Stimulated activated CD8-positive, alpha-beta memory T cell treated with anti-CD3 and anti-CD28 coated beads, Interleukin-7, amount 100 ng/mL, for 48 hours (primary cell): Measurements from ENCODE around the gene PBX1.
"Not testable (repeated sequence)": the region's sequence is repeated elsewhere in the genome, so short reads cannot be mapped to it uniquely, and the experiment has no call there.

Source experiments
- DNase-seq, 2 donors: peaks; one replicate each; pipeline ENCODE4 v3.0.0-alpha.2; 2020; ENCODE audit warnings: low read depth in 1 of 2; ENCODE audit errors: extremely low read depth in 1 of 2

Gene PBX1

GRCh38 chr1:164558461-164559341 is at the start of gene PBX1:
Gene PBX1 (plus strand): TSS chr1:164559184.
- DNase-seq = peak; percentile 52 to 64

- no peak for DNase-seq
Measured at GRCh38 chr1:164510435-164510834, 48.5 kb upstream of the PBX1 start.

DNA sequence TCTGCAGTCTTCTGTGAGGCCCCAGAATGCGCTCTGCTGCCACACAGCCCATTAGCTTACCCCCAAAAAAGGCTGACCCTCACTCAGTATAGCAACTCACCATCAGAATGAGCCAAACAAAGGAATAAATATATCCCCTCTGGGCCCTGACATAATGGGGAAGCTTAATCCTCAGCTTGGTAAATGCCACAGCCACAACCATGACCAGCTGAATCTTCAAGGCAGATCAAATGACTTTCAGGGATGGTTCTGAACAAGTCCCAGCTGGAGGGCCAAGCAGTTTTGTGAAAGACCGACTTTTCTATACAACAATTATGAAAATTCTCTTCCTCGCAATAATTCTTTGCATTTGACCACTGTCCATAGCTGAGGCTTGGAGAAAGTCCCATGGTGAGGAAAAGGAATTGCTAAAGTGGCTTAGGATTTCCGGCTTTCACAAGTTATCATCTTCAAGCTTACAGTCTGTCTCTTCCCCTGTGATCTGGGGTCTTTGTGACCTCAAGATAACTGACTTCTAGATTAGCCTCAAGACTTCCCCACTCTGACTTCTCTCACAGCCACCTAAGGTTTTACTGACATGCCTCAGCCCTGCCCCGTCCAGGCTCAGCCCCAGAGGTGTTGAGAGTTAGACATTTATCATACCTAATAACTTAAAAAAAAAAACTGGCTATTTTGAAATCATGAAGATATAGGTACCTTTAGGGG is 47.8 kb upstream of the PBX1 start:
- DNase-seq = no peak

DNA sequence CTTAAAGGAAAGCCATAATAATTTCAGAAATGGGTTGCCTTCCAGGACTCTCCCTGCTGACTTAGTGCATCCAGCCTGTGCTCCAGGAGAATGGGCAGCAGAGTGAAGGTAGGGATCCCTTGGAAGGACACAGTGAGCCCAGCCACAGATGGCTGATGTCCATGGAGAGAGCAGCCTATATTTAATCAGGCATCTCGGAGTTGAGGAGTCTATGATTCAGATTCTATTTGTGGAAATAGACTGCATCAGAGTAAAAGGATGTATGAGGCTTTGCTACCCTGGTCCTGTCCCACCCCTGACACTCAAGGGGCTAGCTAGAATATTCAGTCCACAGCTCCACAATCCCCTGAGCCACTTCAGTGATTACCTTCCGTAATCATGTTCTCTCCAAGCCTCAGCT is 43.8 kb upstream of the PBX1 start:
- no peak for DNase-seq

DNA sequence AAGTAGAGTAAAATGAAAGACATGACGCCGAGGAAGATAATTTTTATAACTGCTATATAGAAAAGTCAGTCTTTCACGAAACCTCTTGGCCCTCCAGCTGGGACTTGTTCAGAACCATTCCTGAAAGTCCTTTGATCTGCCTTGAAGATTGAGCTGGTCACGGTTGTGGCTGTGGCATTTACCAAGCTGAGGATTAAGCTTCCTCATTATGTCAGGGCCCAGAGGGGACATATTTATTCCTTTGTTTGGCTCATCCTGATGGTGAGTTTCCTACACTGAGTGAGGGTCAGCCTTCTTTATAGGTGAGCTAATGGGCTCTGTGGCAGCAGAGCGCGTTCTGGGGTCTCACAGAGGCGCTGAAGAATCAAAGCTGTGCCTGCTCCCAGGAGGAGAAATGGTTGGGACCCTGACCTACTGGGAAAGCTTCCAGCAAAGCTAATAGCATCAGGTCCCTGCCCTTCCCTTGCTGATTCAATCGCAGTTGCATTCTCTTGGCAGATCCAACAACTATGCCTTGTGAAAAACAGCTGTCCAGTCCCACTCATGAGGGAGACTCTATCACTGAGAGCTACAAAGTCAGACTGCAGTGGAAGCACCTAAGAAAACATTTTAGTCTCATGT is 43.2 kb upstream of the PBX1 start:
- no peak for DNase-seq

DNA sequence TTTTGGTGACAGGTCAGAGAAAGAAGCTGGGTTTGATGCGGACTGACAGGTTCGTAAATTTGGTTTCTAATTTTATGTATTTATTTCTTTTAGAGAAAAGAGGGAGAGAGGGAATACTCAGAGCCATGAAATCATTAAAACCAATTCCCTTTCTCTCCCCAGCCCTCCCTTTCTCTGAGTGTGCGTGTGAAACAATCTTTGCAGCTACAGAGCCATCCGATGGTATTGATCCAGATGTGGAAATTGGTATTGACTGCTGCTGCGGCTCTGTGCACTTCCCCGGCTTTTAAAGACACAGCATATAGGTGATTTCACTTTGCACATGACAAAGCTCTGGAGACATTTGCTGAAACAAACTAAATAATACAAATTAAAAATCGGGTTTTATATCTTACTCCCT is 42.4 kb upstream of the PBX1 start:
- DNase-seq = no peak

- DNase-seq = no peak
Measured at GRCh38 chr1:164518692-164519332, 40.2 kb upstream of the PBX1 start.

GRCh38 chr1:164519426-164519825 is 39.6 kb upstream of the PBX1 start:
- no peak for DNase-seq

DNA sequence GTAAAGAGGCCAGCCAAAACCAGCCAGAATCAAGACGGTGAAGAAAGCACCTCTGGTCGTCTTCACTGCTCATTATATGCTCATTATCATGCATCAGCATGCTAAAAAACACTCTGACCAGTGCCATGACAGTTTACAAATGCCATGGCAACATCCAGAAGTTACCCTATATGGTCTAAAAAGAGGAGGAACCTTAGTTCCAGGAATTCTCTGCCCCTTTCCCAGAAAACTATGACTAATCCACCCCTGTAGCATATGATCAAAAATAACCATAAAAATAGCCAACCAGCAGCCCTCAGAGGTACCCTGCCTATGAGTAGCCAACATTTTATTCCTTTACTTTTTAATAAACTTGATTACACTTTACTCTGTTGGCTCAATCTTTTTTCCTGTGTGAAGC is 34.2 kb upstream of the PBX1 start:
- no peak for DNase-seq

- no peak for DNase-seq
Measured at GRCh38 chr1:164534863-164535610, 23.9 kb upstream of the PBX1 start.

- not testable (repeated sequence) for DNase-seq
Measured at GRCh38 chr1:164552463-164552988, 6.5 kb upstream of the PBX1 start.

DNA sequence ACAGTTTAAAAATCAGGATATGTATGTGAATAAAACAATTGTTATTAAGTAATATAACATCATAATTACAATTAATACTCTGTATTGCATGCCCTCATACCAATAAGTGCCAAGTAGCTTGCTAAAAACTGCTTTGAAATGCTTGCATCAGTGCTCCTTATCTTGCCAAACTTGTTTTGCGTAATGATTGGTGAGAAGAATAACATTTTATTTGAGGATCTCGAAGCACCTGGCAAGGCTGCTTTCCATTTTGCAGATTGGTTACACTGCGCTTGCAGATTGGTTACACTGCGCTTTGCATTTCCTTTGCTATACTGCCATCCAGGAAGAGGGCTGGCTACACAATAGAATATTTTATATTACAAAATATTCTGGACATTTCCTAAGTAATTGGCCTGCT is 1.7 kb upstream of the PBX1 start:
- no peak for DNase-seq

- DNase-seq = no peak
Measured at GRCh38 chr1:164559342-164560051, 513 bp downstream of the PBX1 start.

DNA sequence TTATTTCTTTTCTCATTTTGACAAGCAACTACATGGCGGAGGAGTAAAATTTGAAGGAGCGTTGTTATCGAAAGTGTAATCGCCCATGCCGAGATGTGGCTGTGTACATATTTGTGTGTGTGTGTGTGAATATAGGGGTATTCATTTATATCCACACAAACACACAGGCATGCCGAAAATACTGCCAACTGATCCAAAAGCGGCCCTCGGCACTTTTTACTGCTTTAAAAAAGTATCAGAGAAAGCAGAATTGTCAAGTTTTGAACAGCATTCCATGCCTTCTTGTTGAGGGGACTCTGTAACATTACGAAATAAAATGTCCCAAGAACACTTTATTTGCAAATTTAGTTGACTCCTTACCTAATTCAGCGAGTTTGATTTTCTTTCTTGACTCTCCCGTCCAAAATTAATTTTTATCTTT is 1.1 kb downstream of the PBX1 start:
- DNase-seq = no peak

DNA sequence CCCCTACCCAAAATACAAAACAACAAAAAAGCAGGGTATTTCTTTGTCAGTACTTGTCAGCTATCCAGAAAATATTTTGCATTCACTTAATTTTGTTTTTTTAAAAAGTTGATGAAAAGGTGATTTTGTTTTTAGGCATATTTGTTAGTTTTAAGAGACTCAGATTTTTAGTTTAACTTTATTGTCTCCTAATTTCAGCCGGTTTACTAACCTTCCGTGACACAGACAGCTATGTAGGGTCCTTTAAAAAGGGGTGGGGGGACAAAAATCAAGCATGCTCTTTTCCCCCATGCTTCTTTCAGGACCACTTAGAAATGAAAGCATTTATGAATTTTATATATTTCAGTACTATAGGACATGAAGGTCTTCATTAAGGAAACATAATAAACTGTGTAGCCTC is 1.6 kb downstream of the PBX1 start:
- no peak for DNase-seq

DNA sequence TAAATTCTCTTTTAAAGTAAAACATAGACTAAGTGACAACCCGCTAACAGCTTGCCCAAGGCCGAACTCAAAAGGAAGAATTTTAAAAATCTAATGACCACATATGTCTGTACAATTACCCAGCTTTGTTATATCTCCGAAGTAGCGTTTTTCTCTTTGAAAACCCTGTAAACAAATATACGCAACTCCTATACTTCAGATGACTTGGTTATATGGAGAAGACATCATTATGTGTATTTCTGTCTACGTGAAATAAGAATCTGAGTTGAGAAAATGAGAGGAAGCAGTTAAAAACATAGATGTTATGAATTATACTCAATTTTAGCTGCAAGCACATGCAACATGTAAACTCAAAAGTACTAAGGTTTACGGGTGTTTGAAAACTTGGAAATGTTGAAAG is 2.0 kb downstream of the PBX1 start:
- no peak for DNase-seq

- DNase-seq = no peak
Measured at GRCh38 chr1:164561472-164561871, 2.5 kb downstream of the PBX1 start.

- no peak for DNase-seq
Measured at GRCh38 chr1:164562061-164562460, 3.1 kb downstream of the PBX1 start.

- DNase-seq = no peak
Measured at GRCh38 chr1:164562511-164562910, 3.5 kb downstream of the PBX1 start.
